ENCODE measurements around the gene HECTD2. TPM values are rescaled to one million over a fixed set of nuclear protein-coding genes. Genes with fewer than 3 reads are reported as not detected.
A peak's percentile ranks its signal among the peaks of the same experiment; 100 is the strongest.
"Not testable (repeated sequence)": the region's sequence is repeated elsewhere in the genome, so short reads cannot be mapped to it uniquely, and the experiment has no call there.

The HECTD2 gene
- total RNA-seq, 8 experiments from 2014 or later, result 4.5 to 28.1 (median 18.3) TPM

DNA sequence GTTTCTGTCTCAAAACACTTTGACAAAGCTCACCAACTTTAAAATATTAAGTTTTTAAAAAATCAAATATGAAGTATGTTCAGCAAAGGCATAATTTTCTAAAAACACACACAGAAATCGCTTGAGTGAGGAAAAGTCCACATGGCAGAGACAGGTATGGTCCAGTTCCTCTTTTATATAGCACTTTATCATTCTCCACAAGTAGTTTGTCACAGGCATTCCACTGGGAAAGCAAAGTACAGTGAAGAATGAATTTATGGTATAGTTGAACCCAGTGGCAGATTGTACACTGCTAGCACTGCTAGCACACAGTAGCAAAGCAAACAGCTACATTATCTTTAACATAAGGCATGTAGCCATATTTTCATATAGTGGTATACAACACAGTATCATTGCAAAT, 102.3 kb downstream of the HECTD2 start:
- Histone ChIP-seq H3K27ac (no peak overlapping the region), H3K4me1 (replicated peaks in 1 of 2) (no peaks in the 10 kb centered on the region), H3K4me3 (no peak overlapping the region)
- ATAC-seq (replicated peaks in 6 of 8), result peak in 1 of 8 experiments; percentile 25
- in situ Hi-C loops (cut with MboI; ENCODE audit: low pct_unique_long_range_greater_than_20kb in 2 of 9, low sequenced_read_pairs in 9 of 9, unreplicated experiment in 9 of 9), result no loop called here
- WGBS, 10 experiments, result 50 to 100% (median 100%) methylated on average over 1 of the region's 1 CpG; no CpG with 5 or more reads in 1 of the 10 experiments

DNA sequence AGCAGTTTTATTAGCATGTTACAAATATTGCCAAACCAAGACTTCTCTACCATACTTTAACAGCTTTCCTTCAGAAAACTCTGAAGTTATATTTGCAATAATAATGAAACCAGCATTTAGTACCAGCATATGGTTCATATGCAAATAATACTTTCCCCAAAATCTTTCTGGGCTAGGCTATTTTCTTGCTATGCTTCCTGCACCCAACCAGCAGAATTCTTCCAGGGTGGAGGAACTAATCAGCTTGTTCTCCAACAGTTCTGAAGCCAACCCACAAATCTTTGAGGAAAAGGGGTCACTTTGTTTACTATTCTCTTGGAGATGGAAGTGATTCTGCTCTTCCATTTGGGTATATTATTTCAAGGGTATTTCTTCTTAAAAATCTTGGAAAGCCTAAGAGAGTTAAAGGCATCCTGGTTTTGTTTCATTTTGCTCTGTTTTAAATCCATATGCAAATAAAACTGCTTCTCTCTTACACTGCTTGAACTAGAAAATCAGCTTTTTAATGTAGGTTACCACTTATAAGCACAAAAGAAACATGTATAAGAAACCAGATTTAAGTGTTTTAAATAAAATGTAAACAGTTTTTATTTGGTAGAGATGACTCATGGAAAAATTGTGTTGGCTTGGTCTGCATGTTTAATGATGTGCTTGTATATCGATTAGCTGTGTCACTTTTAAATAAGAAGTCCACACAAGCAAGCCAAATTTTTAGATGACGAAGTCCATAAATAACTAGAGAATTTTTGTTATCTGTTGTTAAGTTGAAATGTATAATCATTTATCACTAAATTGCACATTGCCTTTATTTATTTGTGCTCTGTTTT, 103.7 kb downstream of the HECTD2 start:
- in situ Hi-C loops (cut with MboI; ENCODE audit: low pct_unique_long_range_greater_than_20kb in 2 of 9, low sequenced_read_pairs in 9 of 9, unreplicated experiment in 9 of 9), result no loop called here
- Histone ChIP-seq H3K4me3 (no peak overlapping the region), H3K27ac (no peak overlapping the region), H3K4me1 (replicated peaks in 1 of 2) (no peaks in the 10 kb centered on the region)
- ATAC-seq (replicated peaks in 6 of 8), result peak in 2 of 8 experiments; percentile 18 to 25
- 13 to 100% (median 67%) methylated on average over 1 to 2 of the region's 2 CpGs; no CpG with 5 or more reads in 1 of the 10 experiments for WGBS, 10 experiments

DNA sequence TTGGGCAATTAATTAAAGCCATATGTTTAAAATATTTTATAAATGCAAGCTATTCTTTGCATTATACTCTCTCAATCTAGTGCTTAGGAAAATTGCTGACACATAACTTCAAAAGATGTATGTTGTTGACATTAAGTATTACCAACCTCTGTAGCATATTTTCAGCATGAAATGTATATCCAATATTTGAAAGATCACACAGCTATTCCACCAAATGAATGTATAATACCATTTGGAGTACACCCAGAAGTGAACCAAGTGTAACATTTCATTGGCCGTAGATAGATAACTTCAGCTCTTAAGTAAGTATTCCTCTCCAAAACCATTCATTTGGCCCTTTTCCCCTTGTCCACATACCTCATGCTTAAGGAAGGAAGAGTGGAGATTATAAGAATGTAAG, 104.6 kb downstream of the HECTD2 start:
- H3K4me3 ChIP-seq, result no peak overlapping the region
- in situ Hi-C loops (cut with MboI; ENCODE audit: low pct_unique_long_range_greater_than_20kb in 2 of 9, low sequenced_read_pairs in 9 of 9, unreplicated experiment in 9 of 9), result no loop called here
- ATAC-seq (replicated peaks in 6 of 8), result no peak
- no peak overlapping the region for H3K27ac ChIP-seq
- WGBS, 10 experiments, result 67 to 100% (median 100%) methylated on average over 1 of the region's 1 CpG; no CpG with 5 or more reads in 5 of the 10 experiments
- H3K4me1 ChIP-seq (replicated peaks in 1 of 2), result no peaks in the 10 kb centered on the region

DNA sequence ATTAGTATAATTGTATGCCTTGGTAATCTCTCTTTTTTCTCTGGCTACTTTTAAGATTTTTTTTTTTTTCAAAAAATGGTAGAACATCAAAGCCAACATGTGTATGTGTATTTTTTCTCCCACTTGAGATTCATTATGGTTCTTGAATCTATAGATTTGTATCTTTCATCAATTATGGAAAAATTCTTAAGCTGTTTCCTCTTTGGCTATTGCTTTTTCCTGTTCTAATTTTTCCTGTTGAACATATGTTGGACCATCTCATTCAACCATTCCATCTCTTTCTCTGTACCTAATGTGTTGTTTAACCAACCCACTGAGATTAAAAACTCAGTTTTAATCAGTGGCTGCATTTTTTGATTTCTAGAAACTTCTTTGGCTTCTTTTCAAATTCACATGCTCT, 107.2 kb downstream of the HECTD2 start:
- H3K27ac ChIP-seq, result no peak overlapping the region
- in situ Hi-C loops (cut with MboI; ENCODE audit: low pct_unique_long_range_greater_than_20kb in 2 of 9, low sequenced_read_pairs in 9 of 9, unreplicated experiment in 9 of 9), result no loop called here
- no peaks in the 10 kb centered on the region for H3K4me1 ChIP-seq (replicated peaks in 1 of 2)
- H3K4me3 ChIP-seq, result no peak overlapping the region
- ATAC-seq (replicated peaks in 6 of 8), result no peak

DNA sequence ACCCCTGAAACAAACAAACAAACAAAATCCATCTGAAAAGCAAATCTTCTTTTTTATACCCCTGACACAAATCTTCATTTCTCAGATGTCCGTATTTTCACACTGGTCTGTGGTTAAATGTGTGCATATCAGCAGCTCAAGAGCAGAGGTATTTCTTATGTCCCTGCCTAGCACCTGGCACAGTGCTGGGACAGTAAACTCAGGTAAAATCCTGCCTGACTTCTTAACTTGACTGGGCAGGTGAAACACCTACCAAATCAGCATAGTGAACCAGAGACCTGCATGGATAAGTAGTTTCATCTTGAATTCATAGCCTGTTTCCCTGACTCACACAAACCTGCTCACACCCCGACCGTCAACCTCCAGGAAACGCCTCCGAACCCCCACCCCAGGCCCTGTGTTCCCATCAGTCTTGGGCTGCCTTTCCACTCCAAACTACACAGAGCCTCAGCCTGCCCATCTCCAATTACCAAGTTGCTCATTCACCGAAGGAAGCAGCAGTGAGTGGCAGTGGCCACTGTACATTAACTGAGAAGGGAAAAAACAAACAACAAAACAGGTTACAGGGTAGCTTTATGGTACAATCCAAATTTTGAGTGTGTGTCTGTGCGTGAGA, 109.9 kb downstream of the HECTD2 start:
- ATAC-seq (replicated peaks in 6 of 8), result peak in 1 of 8 experiments; percentile 49
- no peaks in the 10 kb centered on the region for H3K4me1 ChIP-seq (replicated peaks in 1 of 2)
- in situ Hi-C loops (cut with MboI; ENCODE audit: low pct_unique_long_range_greater_than_20kb in 2 of 9, low sequenced_read_pairs in 9 of 9, unreplicated experiment in 9 of 9), result no loop called here
- H3K27ac ChIP-seq, result no peak overlapping the region
- 73 to 100% (median 86%) methylated on average over 1 to 7 of the region's 7 CpGs; no CpG with 5 or more reads in 2 of the 10 experiments for WGBS, 10 experiments
- H3K4me3 ChIP-seq, result no peak overlapping the region

DNA sequence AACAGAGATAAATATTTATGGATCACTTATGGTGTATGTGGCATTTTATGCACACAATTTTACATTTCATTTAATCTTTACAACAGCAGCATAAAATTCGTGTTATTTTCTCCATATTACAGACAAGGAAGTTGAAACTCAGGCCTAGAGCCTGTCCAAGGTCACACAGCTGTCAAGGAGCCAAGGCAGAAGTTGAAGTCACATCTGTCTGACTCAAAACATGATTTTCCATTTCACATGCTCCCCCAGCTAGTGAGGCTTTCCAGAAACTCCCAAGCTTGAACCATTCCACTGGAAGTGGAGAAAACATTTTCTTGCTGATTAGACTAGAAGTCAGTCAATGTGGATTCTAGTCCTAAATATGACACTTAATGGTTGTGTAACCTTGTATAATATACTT, 110.5 kb downstream of the HECTD2 start:
- no peak overlapping the region for H3K4me3 ChIP-seq
- 0 to 67% (median 43%) methylated on average over 1 of the region's 1 CpG; no CpG with 5 or more reads in 2 of the 10 experiments for WGBS, 10 experiments
- H3K27ac ChIP-seq, result no peak overlapping the region
- ATAC-seq (replicated peaks in 6 of 8), result peak in 1 of 8 experiments; percentile 32
- no peaks in the 10 kb centered on the region for H3K4me1 ChIP-seq (replicated peaks in 1 of 2)
- in situ Hi-C loops (cut with MboI; ENCODE audit: low pct_unique_long_range_greater_than_20kb in 2 of 9, low sequenced_read_pairs in 9 of 9, unreplicated experiment in 9 of 9), result no loop called here

DNA sequence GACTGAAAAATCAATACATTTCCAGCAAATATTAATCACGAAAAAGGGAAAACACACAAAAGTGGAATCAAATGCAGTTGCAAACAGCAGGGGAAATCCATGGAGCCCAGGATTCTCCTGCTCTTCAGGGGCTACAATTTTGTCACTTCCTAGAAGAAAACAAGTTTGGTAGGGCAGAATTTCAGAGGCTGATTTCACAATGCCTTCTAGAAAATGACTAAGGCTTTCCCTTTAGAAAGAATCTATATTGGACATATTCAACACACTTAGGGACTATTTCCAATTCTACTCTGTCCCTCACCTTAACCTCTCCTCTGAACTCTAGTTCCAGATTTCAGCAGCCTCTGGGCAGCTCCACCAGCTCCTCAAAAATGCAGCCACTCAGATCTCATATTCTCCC, 111.3 kb downstream of the HECTD2 start:
- Histone ChIP-seq H3K4me1 (replicated peaks in 1 of 2) (no peaks in the 10 kb centered on the region), H3K4me3 (no peak overlapping the region), H3K27ac (no peak overlapping the region)
- peak in 1 of 8 experiments; percentile 27 for ATAC-seq (replicated peaks in 6 of 8)
- WGBS, 10 experiments, result 67 to 100% (median 89%) methylated on average over 1 of the region's 1 CpG; no CpG with 5 or more reads in 1 of the 10 experiments
- in situ Hi-C loops (cut with MboI; ENCODE audit: low pct_unique_long_range_greater_than_20kb in 2 of 9, low sequenced_read_pairs in 9 of 9, unreplicated experiment in 9 of 9), result no loop called here

DNA sequence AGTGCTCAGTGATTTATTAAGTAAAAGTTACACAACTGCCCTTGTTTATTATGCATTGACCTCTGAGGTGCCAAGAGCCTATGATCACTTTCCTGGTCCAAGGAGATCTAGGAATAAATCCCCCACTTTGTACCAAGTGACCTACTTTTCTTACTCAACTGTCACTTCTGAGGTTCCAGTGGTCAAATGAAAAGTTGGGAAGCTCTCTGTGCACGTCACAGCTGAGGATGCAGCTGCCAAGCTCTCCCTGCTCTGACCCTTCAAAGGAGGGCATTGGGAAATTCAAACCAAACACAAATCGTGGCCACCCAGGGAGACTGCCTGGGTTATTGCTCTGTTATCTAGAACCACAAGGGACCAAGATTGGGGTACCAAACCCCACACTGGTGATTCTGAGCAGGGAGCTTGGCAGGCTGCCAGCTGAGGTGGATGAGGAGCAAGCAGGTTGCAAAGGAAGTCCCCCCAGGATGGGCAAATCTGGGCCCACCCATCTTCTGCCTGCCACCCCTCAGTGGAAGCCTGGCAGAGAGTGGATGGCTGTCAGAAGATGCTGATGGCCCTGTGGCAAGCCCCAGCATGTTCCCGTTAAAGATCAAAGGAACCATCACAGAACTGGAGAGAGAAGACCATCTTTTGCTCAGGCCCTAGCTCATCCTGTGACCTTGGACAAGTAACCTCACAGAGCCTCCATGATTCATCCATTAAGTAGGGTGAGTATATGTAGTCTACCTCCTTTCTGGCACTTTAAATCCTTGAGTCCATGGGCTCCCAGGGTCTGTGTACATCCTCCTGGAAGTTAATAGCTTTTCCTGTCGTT, 116.0 kb downstream of the HECTD2 start:
- in situ Hi-C loops (cut with MboI; ENCODE audit: low pct_unique_long_range_greater_than_20kb in 2 of 9, low sequenced_read_pairs in 9 of 9, unreplicated experiment in 9 of 9), result no loop called here
- Histone ChIP-seq H3K4me1 (replicated peaks in 1 of 2) (no peaks in the 10 kb centered on the region), H3K4me3 (no peak overlapping the region), H3K27ac (no peak overlapping the region)
- 0 to 100% (median 56%) methylated on average over 1 to 3 of the region's 4 CpGs; no CpG with 5 or more reads in 3 of the 10 experiments for WGBS, 10 experiments
- ATAC-seq (replicated peaks in 6 of 8), result no peak

DNA sequence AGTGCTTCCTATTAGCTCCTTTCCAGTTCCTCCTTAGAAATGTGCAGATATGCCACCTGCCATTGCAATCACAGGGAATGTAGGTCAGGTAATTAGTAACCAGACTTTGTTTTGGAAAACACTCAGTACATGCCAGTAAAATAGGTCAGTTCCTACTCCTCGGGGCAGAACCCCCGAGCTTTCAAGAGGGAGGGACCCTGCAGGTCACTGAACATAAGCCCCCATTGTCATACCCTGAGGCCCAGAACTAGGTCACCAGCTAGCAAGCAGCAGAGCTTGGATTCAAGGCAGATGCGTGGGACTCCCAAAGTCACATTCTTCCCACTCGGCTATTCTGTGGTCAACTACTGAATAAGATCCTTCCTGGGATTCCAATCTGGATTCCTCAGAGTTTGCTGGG, 117.9 kb downstream of the HECTD2 start:
- WGBS, 10 experiments, result 40 to 90% (median 58%) methylated on average over 1 to 4 of the region's 4 CpGs; no CpG with 5 or more reads in 7 of the 10 experiments
- H3K27ac ChIP-seq, result no peak overlapping the region

DNA sequence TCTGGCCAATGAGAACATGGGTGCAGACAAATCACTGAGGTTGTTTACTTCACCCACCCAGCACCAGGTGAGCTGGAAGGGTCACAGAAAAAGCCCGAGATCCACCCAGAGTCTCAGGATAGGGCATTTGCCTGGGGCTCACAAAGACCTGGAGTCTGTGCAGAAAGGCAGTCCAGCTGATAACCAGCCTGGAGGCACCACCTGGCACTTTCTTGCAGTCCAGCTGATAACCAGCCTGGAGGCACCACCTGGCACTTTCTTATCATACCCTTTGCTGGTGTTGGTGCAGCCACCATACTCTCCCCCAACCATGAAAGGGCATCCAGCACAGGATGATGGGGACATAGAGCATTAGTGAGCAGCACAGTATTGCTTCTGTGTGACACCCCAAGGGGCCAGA, 118.6 kb downstream of the HECTD2 start:
- H3K4me3 ChIP-seq, result no peak overlapping the region
- in situ Hi-C loops (cut with MboI; ENCODE audit: low pct_unique_long_range_greater_than_20kb in 2 of 9, low sequenced_read_pairs in 9 of 9, unreplicated experiment in 9 of 9), result no loop called here
- H3K27ac ChIP-seq, result no peak overlapping the region
- H3K4me1 ChIP-seq (replicated peaks in 1 of 2), result no peaks in the 10 kb centered on the region
- 40 to 100% (median 60%) methylated on average over 1 of the region's 1 CpG; no CpG with 5 or more reads in 3 of the 10 experiments for WGBS, 10 experiments
- ATAC-seq (replicated peaks in 6 of 8), result no peak

More for the DNA sequence above, 117.9 kb downstream of the HECTD2 start:
- ATAC-seq (replicated peaks in 6 of 8), result no peak
- Histone ChIP-seq H3K4me1 (replicated peaks in 1 of 2) (no peaks in the 10 kb centered on the region), H3K4me3 (no peak overlapping the region)
- in situ Hi-C loops (cut with MboI; ENCODE audit: low pct_unique_long_range_greater_than_20kb in 2 of 9, low sequenced_read_pairs in 9 of 9, unreplicated experiment in 9 of 9), result no loop called here

DNA sequence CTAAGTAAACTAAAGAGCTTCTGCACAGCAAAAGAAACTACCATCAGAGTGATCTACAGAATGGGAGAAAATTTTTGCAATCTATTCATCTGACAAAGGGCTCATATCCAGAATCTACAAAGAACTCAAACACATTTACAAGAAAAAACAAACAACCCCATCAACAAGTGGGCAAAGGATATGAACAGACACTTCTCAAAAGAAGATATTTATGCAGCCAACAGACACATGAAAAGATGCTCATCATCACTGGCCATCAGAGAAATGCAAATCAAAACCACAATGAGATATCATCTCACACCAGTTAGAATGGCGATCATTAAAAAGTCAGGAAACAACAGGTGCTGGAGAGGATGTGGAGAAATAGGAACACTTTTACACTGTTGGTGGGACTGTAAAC, 124.6 kb downstream of the HECTD2 start:
- WGBS, 10 experiments, result no CpG with 5 or more reads among the region's 1 CpG
- H3K27ac ChIP-seq; H3K4me1 ChIP-seq (replicated peaks in 1 of 2); in situ Hi-C loops (cut with MboI; ENCODE audit: low pct_unique_long_range_greater_than_20kb in 2 of 9, low sequenced_read_pairs in 9 of 9, unreplicated experiment in 9 of 9); H3K4me3 ChIP-seq; ATAC-seq (replicated peaks in 6 of 8): not testable (repeated sequence)

DNA sequence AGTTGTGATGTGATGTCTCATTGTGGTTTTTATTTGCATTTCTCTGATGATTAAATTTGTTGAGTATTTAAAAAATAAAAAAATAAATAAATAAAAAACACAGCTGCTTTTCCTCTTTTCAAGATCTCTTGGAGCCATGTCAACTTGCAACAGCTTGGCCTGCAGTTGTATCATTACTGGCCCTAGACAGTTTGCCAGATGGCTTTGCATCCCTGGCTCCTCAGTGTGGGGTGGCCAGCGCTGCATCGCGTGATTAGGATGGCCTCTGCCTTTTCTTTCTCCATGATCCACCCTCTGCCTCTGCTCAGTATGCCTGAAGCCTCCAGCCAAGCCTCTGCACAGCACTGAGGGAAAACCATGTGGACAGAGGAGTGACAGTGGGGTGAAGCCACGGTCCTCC, 126.0 kb downstream of the HECTD2 start:
- in situ Hi-C loops (cut with MboI; ENCODE audit: low pct_unique_long_range_greater_than_20kb in 2 of 9, low sequenced_read_pairs in 9 of 9, unreplicated experiment in 9 of 9), result no loop called here
- WGBS, 10 experiments, result 0 to 100% (median 75%) methylated on average over 1 to 4 of the region's 4 CpGs; no CpG with 5 or more reads in 3 of the 10 experiments
- Histone ChIP-seq H3K27ac (no peak overlapping the region), H3K4me1 (replicated peaks in 1 of 2) (no peaks in the 10 kb centered on the region), H3K4me3 (no peak overlapping the region)
- ATAC-seq (replicated peaks in 6 of 8), result peak in 2 of 8 experiments; percentile 60 to 89

DNA sequence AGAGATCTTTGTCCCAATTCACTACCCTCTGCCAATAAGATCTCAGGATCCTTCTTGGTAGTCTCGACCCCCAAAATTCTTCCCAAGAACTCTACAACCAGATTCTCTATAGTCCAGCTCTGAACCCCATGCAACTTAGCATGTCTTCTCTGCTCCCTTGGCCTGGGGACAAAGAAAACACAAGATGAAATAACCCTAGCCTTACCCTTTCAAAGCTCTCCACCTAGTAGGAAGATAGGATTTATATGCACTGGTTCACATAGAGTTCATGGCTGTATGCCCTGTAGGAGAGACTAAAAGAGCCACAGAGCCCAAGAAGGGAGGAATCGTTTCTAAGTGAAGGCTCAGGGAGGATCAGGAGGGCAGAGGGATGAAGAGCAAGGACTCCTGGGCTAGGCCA, 126.6 kb downstream of the HECTD2 start:
- H3K4me1 ChIP-seq (replicated peaks in 1 of 2), result peaks cover 0 to 3% of the 10 kb centered on the region in 2 donors
- H3K27ac ChIP-seq, result no peak overlapping the region
- peak in 2 of 8 experiments; percentile 18 to 69 for ATAC-seq (replicated peaks in 6 of 8)
- in situ Hi-C loops (cut with MboI; ENCODE audit: low pct_unique_long_range_greater_than_20kb in 2 of 9, low sequenced_read_pairs in 9 of 9, unreplicated experiment in 9 of 9), result no loop called here
- 17 to 88% (median 40%) methylated on average over 1 to 2 of the region's 2 CpGs; no CpG with 5 or more reads in 3 of the 10 experiments for WGBS, 10 experiments
- no peak overlapping the region for H3K4me3 ChIP-seq
